K562 (cell line): ENCODE results near the gene PPP6C. TPM values are rescaled to one million over a fixed set of nuclear protein-coding genes. Genes with fewer than 3 reads are reported as not detected.

Source experiments
- ATAC-seq: fragments of 200-7000 bp; cut with Tn5 transposase; 3 replicates; pipeline ENCODE4 v1.9.1; 2020; ENCODE audit warnings: moderate library complexity
- BruUV-seq: library from RNA; stranded (reverse); fragments of 400-500 nt; replicated peaks from 2 replicates; lab custom pipeline; 2021; lab: Mats Ljungman, UMichigan
- CTCF ChIA-PET: fragments of 300-600 bp; formaldehyde crosslinking; extraction: SDS; loops from one replicate; lab custom pipeline; 2021; ENCODE audit warnings: low intra/inter-chr PET ratio; lab: Yijun Ruan, JAX
- POLR2A ChIA-PET: fragments of 300-600, 350-650 bp; sonication (Branson Sonifier 250); formaldehyde crosslinking; extraction: SDS; loops from one replicate; lab custom pipeline; 2021; ENCODE audit warnings: antibody characterized with exemption, inconsistent platforms; lab: Yijun Ruan, JAX
- DNase-seq, 4 experiments: peaks; one replicate each; pipeline versions ENCODE4 v3.0.0 to v3.0.0-alpha.2; 2011 to 2018; ENCODE audit warnings: low spot score in 3 of 4, mixed read lengths in 3 of 4; ENCODE audit errors: extremely low read depth in 1 of 4
- FAIRE-seq: peaks from 2 replicates; lab custom pipeline; 2011; peaks lifted over from hg19 to GRCh38; lab: Jason Lieb, UNC
- H2AFZ ChIP-seq: 2 replicates; pipeline ENCODE4 v1.6.0; 2011; ENCODE audit warnings: low read depth, low read length, control low read depth, inconsistent platforms
- H3K27ac ChIP-seq: fragments of 200-600 bp; 3 replicates; pipeline ENCODE4 v1.8.0; 2011; ENCODE audit warnings: low read depth, mild to moderate bottlenecking, control low read depth, inconsistent platforms, low read length, moderate library complexity, mixed read lengths; ENCODE audit errors: extremely low read depth
- H3K27me3 ChIP-seq, 2 experiments: fragments of 300-600 bp in 1 of 2; 2 replicates in 1 of 2; 3 replicates in 1 of 2; pipeline versions ENCODE4 v1.6.0 to v1.8.0; 2011; ENCODE audit warnings: inconsistent platforms in 2 of 2, low read length in 2 of 2, mild to moderate bottlenecking in 1 of 2, mixed read lengths in 1 of 2, moderate library complexity in 1 of 2; ENCODE audit not compliant: control insufficient read depth in 2 of 2, insufficient read depth in 2 of 2
- H3K36me3 ChIP-seq: fragments of 300-600 bp; 3 replicates; pipeline ENCODE4 v1.8.0; 2011; ENCODE audit warnings: mild to moderate bottlenecking, low read length, inconsistent platforms; ENCODE audit not compliant: control insufficient read depth, insufficient read depth
- H3K4me1 ChIP-seq, 2 experiments: fragments of 200-600 bp in 1 of 2; replicated peaks in 1 of 2; 2 replicates in 1 of 2; 3 replicates in 1 of 2; pipeline versions ENCODE4 v1.5.1 to v1.8.0; 2011; ENCODE audit warnings: inconsistent platforms in 2 of 2, low read length in 2 of 2, mild to moderate bottlenecking in 1 of 2, mixed read lengths in 1 of 2, moderate library complexity in 1 of 2; ENCODE audit not compliant: control insufficient read depth in 2 of 2, insufficient read depth in 2 of 2
- H3K4me2 ChIP-seq: 2 replicates; pipeline ENCODE4 v1.6.1; 2011; ENCODE audit warnings: low read length, control low read depth, inconsistent platforms, mixed read lengths; ENCODE audit not compliant: insufficient read depth
- H3K4me3 ChIP-seq: fragments of 200-600 bp; sonication (generic), shearing (Covaris generic); 2 replicates; pipeline ENCODE4 v1.5.1; 2016; ENCODE audit warnings: control low read depth, inconsistent platforms
- H3K79me2 ChIP-seq: fragments of 200-600 bp; 3 replicates; pipeline ENCODE4 v1.8.0; 2011; ENCODE audit warnings: low read length, inconsistent platforms; ENCODE audit not compliant: control insufficient read depth, insufficient read depth
- H3K9ac ChIP-seq, 2 experiments: 2 replicates each; pipeline versions ENCODE4 v1.6.0 to v1.6.1; 2011; ENCODE audit warnings: low read depth in 2 of 2, low read length in 2 of 2, control low read depth in 1 of 2, inconsistent platforms in 1 of 2, mild to moderate bottlenecking in 1 of 2, mixed read lengths in 1 of 2; ENCODE audit not compliant: insufficient read depth in 1 of 2
- H3K9me1 ChIP-seq: one replicate; pipeline ENCODE4 v1.6.0; 2011; ENCODE audit warnings: inconsistent platforms, mild to moderate bottlenecking, low read length, moderate library complexity; ENCODE audit not compliant: control insufficient read depth, insufficient read depth
- H3K9me3 ChIP-seq: replicated peaks from 2 replicates; pipeline ENCODE4 v1.5.1; 2011; ENCODE audit warnings: low read depth, low read length, inconsistent platforms; ENCODE audit not compliant: control insufficient read depth, insufficient read depth
- H4K20me1 ChIP-seq: replicated peaks from 2 replicates; pipeline ENCODE4 v1.6.1; 2011; ENCODE audit warnings: low read length, inconsistent platforms, mixed read lengths; ENCODE audit not compliant: control insufficient read depth, insufficient read depth
- L3MBTL2 ChIP-seq: fragments of 450-650 bp; IDR thresholded peaks from 2 replicates; pipeline ENCODE4 v1.6.1; 2016; ENCODE audit warnings: mild to moderate bottlenecking, moderate library complexity
- MEF2D ChIP-seq: conservative IDR thresholded peaks from 2 replicates; pipeline ENCODE4 v1.6.1; 2016; ENCODE audit warnings: low read depth, missing genetic modification characterization, missing compliant biosample characterization
- MYC ChIP-seq, 2 experiments: fragments of 250-450 bp in 1 of 2; sonication (Bioruptor Pico) in 1 of 2; IDR thresholded peaks; 2 replicates each; pipeline versions ENCODE4 v1.5.1 to v1.6.1; 2012 to 2021; ENCODE audit warnings: low read depth in 2 of 2, borderline replicate concordance in 1 of 2, improper control_type of control experiment in 1 of 2, low read length in 1 of 2, mild to moderate bottlenecking in 1 of 2, moderate library complexity in 1 of 2
- NR4A1 ChIP-seq, 2 experiments: fragments of 250-450 bp in 1 of 2; fragments of 450-650 bp in 1 of 2; sonication (Bioruptor Pico) in 1 of 2; IDR thresholded peaks; 2 replicates each; pipeline versions ENCODE4 v1.4.0 to v1.6.1; 2016 to 2020; ENCODE audit warnings: mild to moderate bottlenecking in 2 of 2, missing compliant biosample characterization in 1 of 2, missing genetic modification characterization in 1 of 2, moderate library complexity in 1 of 2
- ZNF121 ChIP-seq: sonication (generic); formaldehyde crosslinking; conservative IDR thresholded peaks from 2 replicates; pipeline ENCODE4 v1.8.0; 2022; ENCODE audit warnings: missing genetic modification reagents
- ZNF589 ChIP-seq: fragments of 200-800 bp; sonication (Bioruptor generic); IDR thresholded peaks from 2 replicates; pipeline ENCODE4 v1.6.1; 2016; ENCODE audit warnings: low read depth, missing genetic modification characterization, missing compliant biosample characterization
- ZNF766 ChIP-seq: fragments of 200-800 bp; sonication (Bioruptor generic); conservative IDR thresholded peaks from 2 replicates; pipeline ENCODE4 v1.6.1; 2016; ENCODE audit warnings: missing genetic modification characterization, missing compliant biosample characterization
- WGBS: fragments of 100-300 bp; shearing (Covaris generic); methylation state at CpG from one replicate; pipeline ENCODE4 v1.1.6; 2016; ENCODE audit warnings: low coverage, mixed read lengths; ENCODE audit not compliant: insufficient coverage; ENCODE audit errors: missing lambda C conversion rate; 5-methylcytosine and 5-hydroxymethylcytosine counted together
- in situ Hi-C: fragments of 300-500 bp; cut with MboI; formaldehyde crosslinking; loops from 4 replicates; pipeline ENCODE4 v1.15.0; 2018; ENCODE audit warnings: inconsistent platforms, mixed read lengths
- intact Hi-C: fragments of 100-400 bp; cut with micrococcal nuclease; formaldehyde crosslinking; loops from 2 replicates; pipeline ENCODE4 v1.14.2; 2022
- polyA plus RNA-seq, 8 experiments: library from polyadenylated mRNA; depleted of rRNA in 4 of 8; stranded (reverse) in 5 of 8; unstranded in 3 of 8; fragments of >200 nt; fragmentation: Nextera tagmentation in 2 of 8; fragmentation: Illumina TruSeq in 1 of 8; extraction: Ambion mirVana in 2 of 8; extraction: Trizol in 1 of 8; gene quantifications; 2 replicates each; pipeline versions ENCODE4 v1.2.1 to v1.2.3, GENCODE V29; 2011 to 2014; ENCODE audit warnings: inconsistent platforms in 1 of 8, missing spikeins in 1 of 8
- total RNA-seq, 7 experiments: library from RNA; depleted of rRNA in 6 of 7; stranded (reverse); fragments of >200 nt in 6 of 7; fragmentation: Illumina TruSeq in 2 of 7; extraction: Trizol in 2 of 7; gene quantifications; 2 replicates each; pipeline versions ENCODE4 v1.2.1 to v1.2.3, GENCODE V29; 2011 to 2021; ENCODE audit warnings: low replicate concordance in 1 of 7
- TF ChIP-seq, protein P1 (sequence below), 3 experiments: fragments of 200-800 bp in 1 of 3; sonication (Bioruptor generic) in 1 of 3; sonication (generic) in 1 of 3; formaldehyde crosslinking in 1 of 3; IDR thresholded peaks; 2 replicates each; pipeline versions ENCODE4 v1.6.1 to v1.8.0; 2016 to 2022; ENCODE audit warnings: mild to moderate bottlenecking in 2 of 3, missing compliant biosample characterization in 2 of 3, missing genetic modification characterization in 2 of 3, missing genetic modification reagents in 1 of 3
- TF ChIP-seq, protein P2 (sequence below): fragments of 450-650 bp; conservative IDR thresholded peaks from 2 replicates; pipeline ENCODE4 v1.6.1; 2016; ENCODE audit warnings: missing genetic modification characterization, low read depth, mild to moderate bottlenecking, control low read depth, missing compliant biosample characterization
- TF ChIP-seq, protein P3 (sequence below), 2 experiments: IDR thresholded peaks; 2 replicates each; pipeline ENCODE4 v1.6.1; 2011; ENCODE audit warnings: borderline replicate concordance in 1 of 2, control low read depth in 1 of 2, low read depth in 1 of 2, low read length in 1 of 2, mild to moderate bottlenecking in 1 of 2, mixed read lengths in 1 of 2, moderate library complexity in 1 of 2; ENCODE audit not compliant: insufficient read depth in 1 of 2, insufficient read length in 1 of 2, poor library complexity in 1 of 2, severe bottlenecking in 1 of 2; ENCODE audit errors: extremely low read depth in 1 of 2
- TF ChIP-seq, protein P4 (sequence below): sonication (generic); formaldehyde crosslinking; IDR thresholded peaks from 2 replicates; pipeline ENCODE4 v1.9.0; 2022; ENCODE audit warnings: mild to moderate bottlenecking, missing genetic modification reagents
- TF ChIP-seq, protein P5 (sequence below), 2 experiments: fragments of 450-650 bp; IDR thresholded peaks; 2 replicates each; pipeline ENCODE4 v1.6.1; 2016

PPP6C gene
- total and polyA plus RNA-seq, 9 of the 15 experiments (the other 6 are each of a cell fraction or from before 2014, with no cell fraction given) = 18.8 to 44.8 (median 38.3) TPM

- no peaks in the 10 kb centered on the region for H3K27me3 ChIP-seq
- H3K9me3 ChIP-seq = no peaks in the 10 kb centered on the region
- ChIA-PET POLR2A (interaction anchor here (0.6 to 1.7 kb wide), 7 partner anchors 9 to 321 kb away, joined by 3 to 15 read pairs (median 5); partner anchors contain the start of genes HSPA5 and RABEPK), CTCF (no interaction called here)
- peak overlapping the region; percentile 98 for H2AFZ ChIP-seq
- peak overlapping the region; percentile 96 for H3K4me3 ChIP-seq
- in situ Hi-C loops (no loop called here), intact Hi-C loops (no loop called here)
- TSS peak; percentile 94 for BruUV-seq
- 0 out of 2 replicates have a peak, but pooled peaks cover 4% of the 10 kb centered on the region for H4K20me1 ChIP-seq
- peak overlapping the region; percentile 91 for H3K27ac ChIP-seq
- peak; percentile 4 for ATAC-seq
- peaks cover 5 to 20% of the 10 kb centered on the region in 2 experiments; a peak in 4 of 5 replicates for H3K4me1 ChIP-seq
- peak in 2 of 4 experiments; percentile 29 to 47 for DNase-seq
- 22% methylated on average over 14 of the region's 14 CpGs for WGBS
- FAIRE-seq = peak; percentile 32
- peaks cover 8% of the 10 kb centered on the region; the same call in 2 of the 3 replicates for H3K36me3 ChIP-seq
- H3K9ac ChIP-seq = peak overlapping the region; percentile 93 to 99
- H3K4me2 ChIP-seq = peak overlapping the region; percentile 96
- H3K9me1 ChIP-seq = no peaks in the 10 kb centered on the region
- peaks cover 52% of the 10 kb centered on the region for H3K79me2 ChIP-seq
- TF ChIP-seq ZNF121 (CRISPR knock-in tag) (peak; percentile 44; the same call in 1 of the 2 replicates), MEF2D (tag) (0 out of 2 replicates have a peak, but pooled peaks have one; percentile 24), MYC (IDR thresholded peaks at IDR 0.05; ENCODE audit: low read depth, low read length) (no peak; the same call in 1 of the 2 replicates), MYC (CRISPR knock-in tag; IDR thresholded peaks at IDR 0.05; ENCODE audit: borderline replicate concordance, low read depth) (0 out of 2 replicates have a peak, but pooled peaks have one; percentile 13), ZNF589 (peak; percentile 45; the same call in 1 of the 2 replicates), NR4A1 (CRISPR knock-in tag; IDR thresholded peaks at IDR 0.05) (no peak), NR4A1 (tag; IDR thresholded peaks at IDR 0.05) (no peak), L3MBTL2 (peak; percentile 85), ZNF766 (CRISPR knock-in tag) (0 out of 2 replicates have a peak, but pooled peaks have one; percentile 35)
- TF ChIP-seq, protein P1, sequence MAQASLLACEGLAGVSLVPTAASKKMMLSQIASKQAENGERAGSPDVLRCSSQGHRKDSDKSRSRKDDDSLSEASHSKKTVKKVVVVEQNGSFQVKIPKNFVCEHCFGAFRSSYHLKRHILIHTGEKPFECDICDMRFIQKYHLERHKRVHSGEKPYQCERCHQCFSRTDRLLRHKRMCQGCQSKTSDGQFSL (CRISPR knock-in tag; IDR thresholded peaks at IDR 0.05) = 0 out of 2 replicates have a peak, but pooled peaks have one; percentile 14
- TF ChIP-seq, protein P1 (tag; IDR thresholded peaks at IDR 0.05) = no peak; a peak in 1 of 4 replicates
- TF ChIP-seq, protein P2, sequence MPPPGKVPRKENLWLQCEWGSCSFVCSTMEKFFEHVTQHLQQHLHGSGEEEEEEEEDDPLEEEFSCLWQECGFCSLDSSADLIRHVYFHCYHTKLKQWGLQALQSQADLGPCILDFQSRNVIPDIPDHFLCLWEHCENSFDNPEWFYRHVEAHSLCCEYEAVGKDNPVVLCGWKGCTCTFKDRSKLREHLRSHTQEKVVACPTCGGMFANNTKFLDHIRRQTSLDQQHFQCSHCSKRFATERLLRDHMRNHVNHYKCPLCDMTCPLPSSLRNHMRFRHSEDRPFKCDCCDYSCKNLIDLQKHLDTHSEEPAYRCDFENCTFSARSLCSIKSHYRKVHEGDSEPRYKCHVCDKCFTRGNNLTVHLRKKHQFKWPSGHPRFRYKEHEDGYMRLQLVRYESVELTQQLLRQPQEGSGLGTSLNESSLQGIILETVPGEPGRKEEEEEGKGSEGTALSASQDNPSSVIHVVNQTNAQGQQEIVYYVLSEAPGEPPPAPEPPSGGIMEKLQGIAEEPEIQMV (tag) = peak; percentile 43; the same call in 1 of the 2 replicates
- TF ChIP-seq, protein P3, sequence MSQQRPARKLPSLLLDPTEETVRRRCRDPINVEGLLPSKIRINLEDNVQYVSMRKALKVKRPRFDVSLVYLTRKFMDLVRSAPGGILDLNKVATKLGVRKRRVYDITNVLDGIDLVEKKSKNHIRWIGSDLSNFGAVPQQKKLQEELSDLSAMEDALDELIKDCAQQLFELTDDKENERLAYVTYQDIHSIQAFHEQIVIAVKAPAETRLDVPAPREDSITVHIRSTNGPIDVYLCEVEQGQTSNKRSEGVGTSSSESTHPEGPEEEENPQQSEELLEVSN (IDR thresholded peaks at IDR 0.05; ENCODE audit: borderline replicate concordance in 1 of 2, extremely low read depth in 1 of 2, insufficient read depth in 1 of 2, insufficient read length in 1 of 2, low read depth in 1 of 2, low read length in 1 of 2, poor library complexity in 1 of 2, severe bottlenecking in 1 of 2) = peak in 1 of 2 experiments; percentile 58
- TF ChIP-seq, protein P4, sequence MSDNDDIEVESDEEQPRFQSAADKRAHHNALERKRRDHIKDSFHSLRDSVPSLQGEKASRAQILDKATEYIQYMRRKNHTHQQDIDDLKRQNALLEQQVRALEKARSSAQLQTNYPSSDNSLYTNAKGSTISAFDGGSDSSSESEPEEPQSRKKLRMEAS = peak; percentile 79
- TF ChIP-seq, protein P5, sequence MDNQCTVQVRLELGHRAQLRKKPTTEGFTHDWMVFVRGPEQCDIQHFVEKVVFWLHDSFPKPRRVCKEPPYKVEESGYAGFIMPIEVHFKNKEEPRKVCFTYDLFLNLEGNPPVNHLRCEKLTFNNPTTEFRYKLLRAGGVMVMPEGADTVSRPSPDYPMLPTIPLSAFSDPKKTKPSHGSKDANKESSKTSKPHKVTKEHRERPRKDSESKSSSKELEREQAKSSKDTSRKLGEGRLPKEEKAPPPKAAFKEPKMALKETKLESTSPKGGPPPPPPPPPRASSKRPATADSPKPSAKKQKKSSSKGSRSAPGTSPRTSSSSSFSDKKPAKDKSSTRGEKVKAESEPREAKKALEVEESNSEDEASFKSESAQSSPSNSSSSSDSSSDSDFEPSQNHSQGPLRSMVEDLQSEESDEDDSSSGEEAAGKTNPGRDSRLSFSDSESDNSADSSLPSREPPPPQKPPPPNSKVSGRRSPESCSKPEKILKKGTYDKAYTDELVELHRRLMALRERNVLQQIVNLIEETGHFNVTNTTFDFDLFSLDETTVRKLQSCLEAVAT (IDR thresholded peaks at IDR 0.05) = peak in 1 of 2 experiments; percentile 67; a peak in 2 of 4 replicates
Observed at GRCh38 chr9:125190361-125190801, 778 bp upstream of the PPP6C start.
